HG02623 (cell line): ENCODE data around the gene AIRE.

Source experiments
- ATAC-seq: cut with Tn5 transposase; IDR thresholded peaks from one replicate; pipeline ENCODE4 v1.9.1; 2021; ENCODE audit warnings: moderate library complexity; ENCODE audit not compliant: unreplicated experiment

AIRE gene

GRCh38 chr21:44322621-44323325 is 37.1 kb downstream of the AIRE start:
- no peak for ATAC-seq

- ATAC-seq, result no peak
Observed at GRCh38 chr21:44323591-44323990, 37.9 kb downstream of the AIRE start.

DNA sequence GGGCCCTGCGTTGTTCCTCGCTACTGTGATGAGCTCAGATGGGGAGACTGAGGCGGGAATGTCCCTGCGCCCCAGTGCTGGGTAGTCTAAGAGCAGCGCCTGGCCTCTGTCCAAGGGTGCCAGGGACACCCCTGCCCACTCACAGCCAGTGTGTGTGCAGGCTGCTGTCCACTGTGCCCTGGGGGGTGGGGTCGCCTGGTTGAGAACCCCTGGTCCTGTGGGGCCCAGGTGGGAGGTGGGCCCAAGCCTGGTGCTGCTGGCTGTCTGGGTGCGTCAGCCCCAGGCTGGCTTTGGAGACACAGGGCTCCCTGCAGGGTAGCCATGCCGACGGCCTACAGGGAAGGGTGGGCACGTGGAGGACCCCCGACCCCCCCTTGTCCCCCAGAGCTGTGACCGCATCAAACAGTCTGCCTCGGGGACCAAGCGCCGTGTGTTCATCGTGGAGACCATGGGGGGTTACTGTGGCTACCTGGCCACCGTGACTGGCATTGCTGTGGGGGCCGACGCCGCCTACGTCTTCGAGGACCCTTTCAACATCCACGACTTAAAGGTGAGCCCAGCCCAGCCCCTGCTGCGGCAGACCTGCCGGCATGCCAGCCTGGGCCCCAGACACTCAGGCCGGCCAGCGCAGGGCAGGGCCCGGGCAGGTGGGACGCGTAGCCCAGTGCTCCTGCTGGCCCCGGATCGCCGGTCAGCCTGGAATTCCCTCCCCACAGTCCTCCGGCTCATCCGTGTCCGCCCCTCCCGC is 38.6 kb downstream of the AIRE start:
- ATAC-seq, result no peak

GRCh38 chr21:44324854-44325107 is 39.1 kb downstream of the AIRE start:
- no peak for ATAC-seq

DNA sequence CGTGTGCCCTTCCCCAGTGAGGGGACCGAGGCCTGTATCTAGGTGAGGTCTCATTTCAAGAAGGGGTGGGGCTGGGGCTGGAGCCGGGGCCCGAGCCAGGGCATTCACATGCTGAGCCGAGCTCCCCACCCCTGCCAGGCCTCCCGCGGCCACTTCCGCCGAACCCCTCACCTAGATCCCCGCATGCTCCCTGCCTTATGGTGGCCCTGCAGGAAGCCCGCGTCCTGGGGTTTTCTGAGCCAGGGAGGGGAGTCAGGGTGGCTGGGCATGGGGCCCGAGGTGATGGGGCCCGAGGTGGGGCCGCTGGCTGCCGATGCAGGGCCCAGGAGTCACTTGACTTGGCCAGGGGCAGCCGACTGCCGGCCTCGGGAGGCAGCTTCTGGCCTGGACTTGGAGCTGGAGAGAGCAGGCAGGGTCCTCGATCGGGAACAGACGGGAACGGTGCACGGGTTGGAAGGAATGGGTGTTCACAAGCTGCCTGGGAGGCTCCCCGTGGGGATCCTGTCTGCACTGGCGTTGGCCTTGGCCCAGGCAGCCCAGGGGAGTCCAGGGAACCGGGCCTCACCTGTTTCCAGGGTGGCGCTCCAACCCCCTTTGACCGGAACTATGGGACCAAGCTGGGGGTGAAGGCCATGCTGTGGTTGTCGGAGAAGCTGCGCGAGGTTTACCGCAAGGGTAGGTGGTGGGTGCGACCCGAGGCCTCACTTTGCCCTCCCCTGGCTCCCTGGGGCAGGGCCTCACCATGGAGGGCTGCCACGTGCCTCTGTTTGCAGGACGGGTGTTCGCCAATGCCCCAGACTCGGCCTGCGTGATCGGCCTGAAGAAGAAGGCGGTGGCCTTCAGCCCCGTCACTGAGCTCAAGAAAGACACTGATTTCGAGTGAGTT is 40.0 kb downstream of the AIRE start:
- ATAC-seq, result no peak

DNA sequence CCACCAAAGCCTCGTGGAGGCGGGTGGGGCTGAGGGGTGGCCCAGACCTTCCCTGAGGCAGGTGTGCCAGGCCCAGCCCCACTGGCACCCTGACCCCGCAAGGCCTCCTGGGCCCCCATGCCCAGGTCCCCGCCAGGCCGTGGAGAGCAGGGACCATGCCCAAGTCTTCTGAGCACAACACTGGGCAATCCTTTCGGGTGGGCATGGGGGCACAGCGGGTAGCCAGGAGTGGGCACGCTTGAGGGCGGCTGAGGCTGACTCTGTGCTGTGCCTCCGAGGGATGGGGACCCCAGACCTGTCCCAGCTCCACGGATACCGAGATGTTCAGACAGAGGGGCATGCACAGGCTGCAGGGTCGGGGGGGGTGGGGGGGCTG is 40.6 kb downstream of the AIRE start:
- ATAC-seq, result no peak

GRCh38 chr21:44326716-44327602 is 41.3 kb downstream of the AIRE start:
- ATAC-seq, result no peak

DNA sequence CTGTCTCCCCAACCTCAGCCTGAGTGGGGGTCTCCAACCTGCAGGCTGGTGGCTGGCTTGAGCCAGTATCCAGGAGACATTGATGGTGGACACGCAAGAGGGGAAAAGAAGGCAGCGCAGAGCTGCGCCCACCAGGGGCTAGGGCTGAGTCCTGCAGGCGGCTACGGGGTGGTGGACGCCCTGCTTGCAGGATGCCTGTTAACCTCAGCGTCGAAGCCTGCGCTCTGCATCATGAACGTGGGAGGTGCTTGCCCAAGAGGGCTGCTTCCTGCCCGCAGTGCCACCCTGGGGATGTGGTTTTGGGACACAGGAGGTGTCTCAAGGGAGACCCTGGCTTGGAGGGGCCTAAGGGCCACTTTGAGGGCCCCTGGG is 41.9 kb downstream of the AIRE start:
- no peak for ATAC-seq

DNA sequence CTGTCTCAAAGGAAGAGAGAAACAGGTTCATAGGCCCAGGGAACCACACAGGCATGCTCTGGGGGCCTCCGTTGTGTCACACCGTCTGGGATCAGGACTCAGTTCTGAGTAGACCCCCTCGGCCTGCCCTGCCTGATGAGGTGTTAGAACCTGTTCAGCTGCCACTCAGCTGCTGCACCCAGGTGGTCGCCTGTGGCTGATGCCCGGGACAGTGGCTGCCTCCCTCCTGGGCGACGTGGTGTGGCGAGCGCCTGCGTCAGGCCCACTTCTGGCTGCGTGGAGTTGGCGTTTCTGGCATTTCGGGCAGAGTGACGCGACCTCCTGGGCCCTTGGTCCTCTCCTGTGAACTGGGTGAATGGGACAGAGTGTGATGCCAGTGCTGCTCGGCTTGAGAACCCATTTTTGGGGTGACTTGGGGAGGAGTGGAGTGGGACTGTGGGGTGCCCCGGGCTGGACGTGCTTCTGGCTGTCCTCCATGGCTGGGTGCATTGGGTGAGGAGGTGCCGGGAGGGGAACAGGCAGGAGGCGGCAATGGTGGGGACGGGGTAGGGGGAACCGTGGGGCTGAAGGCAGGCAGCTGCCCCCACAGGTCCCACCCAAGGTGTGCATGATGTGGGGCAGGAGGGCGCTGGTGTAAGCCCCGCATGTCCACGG is 42.7 kb downstream of the AIRE start:
- no peak for ATAC-seq

DNA sequence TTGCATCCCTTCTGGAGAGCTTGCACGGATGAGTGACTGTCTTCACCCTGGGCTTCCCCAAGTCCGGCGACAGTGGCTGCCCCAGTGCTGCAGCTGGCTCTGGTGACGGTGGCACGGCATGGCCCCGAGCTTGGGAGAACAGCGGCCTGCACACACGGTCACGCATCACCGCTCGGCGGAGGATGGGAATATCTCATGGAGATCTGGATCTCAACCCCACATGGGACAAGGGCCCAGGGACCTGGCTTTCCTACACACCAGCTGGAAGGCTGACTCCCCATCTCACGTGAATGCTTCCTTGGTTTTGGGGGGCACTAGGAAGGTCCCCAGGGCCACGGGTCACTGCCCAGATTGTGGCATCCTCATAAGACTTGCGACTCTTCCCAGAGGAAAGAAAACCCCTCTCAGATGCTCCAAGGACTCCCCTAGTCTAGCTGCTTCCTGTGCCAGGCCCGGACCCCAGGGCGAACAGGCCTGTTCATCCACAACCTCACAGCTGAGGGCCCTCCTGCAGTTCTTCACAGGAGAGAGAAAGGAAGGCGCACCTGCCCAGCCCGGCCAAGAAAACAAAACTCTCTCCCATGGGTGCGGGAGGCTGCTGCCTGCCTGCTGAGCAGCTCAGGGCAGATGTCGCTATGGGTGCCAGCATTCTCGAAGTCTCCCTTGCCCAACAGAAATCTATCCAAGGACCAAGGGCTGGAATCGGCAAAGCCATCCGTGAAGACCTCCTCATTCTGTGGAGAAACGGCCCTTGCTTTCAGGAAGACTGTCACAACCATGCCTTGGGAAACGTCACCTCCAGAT is 43.6 kb downstream of the AIRE start:
- no peak for ATAC-seq

- no peak for ATAC-seq
Observed at GRCh38 chr21:44329971-44330681, 44.5 kb downstream of the AIRE start.

DNA sequence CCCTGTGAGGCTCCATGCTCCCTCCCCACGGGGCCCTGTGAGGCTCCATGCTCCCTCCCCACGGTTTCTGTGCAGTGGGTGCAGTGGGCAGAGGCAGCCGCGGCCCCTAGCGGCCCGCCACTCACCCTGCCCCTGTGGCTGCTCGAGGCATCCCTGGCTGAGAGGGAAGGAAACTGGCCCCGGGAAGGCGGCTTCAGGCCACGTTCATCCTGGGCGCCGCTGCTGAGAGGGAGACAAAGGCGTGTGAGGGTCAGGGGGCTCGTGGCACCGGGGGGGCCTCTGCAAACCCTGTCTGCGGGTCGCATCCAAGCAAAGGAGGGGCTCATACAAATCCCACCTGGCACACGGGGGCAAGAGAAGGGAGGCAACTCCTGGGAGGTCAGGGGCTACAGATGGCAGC is 45.0 kb downstream of the AIRE start:
- no peak for ATAC-seq

GRCh38 chr21:44331209-44331608 is 45.5 kb downstream of the AIRE start:
- ATAC-seq, result no peak

DNA sequence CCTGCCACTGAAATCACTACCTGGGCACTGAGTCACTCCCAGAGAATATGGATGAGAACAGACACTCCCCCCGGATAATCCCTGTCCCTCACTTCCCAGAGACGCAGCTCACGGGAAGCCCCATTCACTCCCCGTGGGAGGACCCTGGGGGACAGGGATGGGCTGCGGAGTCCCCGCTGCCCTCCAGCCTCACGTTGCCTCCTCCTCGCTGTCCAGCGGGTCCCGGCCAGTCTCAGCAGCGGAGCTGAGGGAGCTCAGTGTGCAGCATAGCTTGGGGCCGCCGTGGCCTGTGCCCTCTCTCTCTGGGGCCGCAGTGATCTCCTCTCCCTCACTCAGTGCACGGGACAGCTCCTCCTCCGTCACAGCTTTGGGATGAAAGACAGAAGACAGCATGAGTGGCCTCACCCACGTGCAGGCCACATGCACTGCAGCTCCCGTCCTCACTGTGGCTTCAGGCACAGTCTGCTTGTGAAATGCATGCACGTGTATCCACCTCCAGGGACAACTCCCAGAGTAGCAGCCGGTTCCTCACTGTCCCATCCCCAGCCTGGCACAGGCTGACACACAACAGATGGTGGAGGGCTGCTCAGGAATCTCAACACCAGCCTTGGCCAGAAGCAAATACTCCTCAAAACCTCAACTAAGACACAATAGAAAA is 46.1 kb downstream of the AIRE start:
- no peak for ATAC-seq

- no peak for ATAC-seq
Observed at GRCh38 chr21:44332383-44332782, 46.7 kb downstream of the AIRE start.

GRCh38 chr21:44332965-44333364 is 47.3 kb downstream of the AIRE start:
- ATAC-seq, result no peak

- ATAC-seq, result no peak
Observed at GRCh38 chr21:44333509-44334328, 48.0 kb downstream of the AIRE start.
